Effector memory CD8-positive, alpha-beta T cell (primary cell): ENCODE results near the gene PPP6R1.

Source experiments
- ATAC-seq: fragments of 150-1000 bp; cut with Tn5 transposase; replicated peaks from 2 replicates; pipeline ENCODE4 v1.10.0; 2021; ENCODE audit warnings: mild to moderate bottlenecking, moderate library complexity
- DNase-seq, 3 experiments: peaks; one replicate each; pipeline ENCODE4 v3.0.0; 2021
- H3K27ac Mint-ChIP-seq, 2 donors: one replicate each; pipeline ENCODE4 v1.8.0; 2022; ENCODE audit warnings: mild to moderate bottlenecking in 2 of 2, mixed read lengths in 2 of 2, moderate library complexity in 2 of 2
- H3K27me3 Mint-ChIP-seq, 2 donors: one replicate each; pipeline ENCODE4 v1.8.0; 2022; ENCODE audit warnings: mixed read lengths in 2 of 2
- H3K36me3 Mint-ChIP-seq: one replicate; pipeline ENCODE4 v1.8.0; 2022; ENCODE audit warnings: mild to moderate bottlenecking, moderate library complexity, mixed read lengths; ENCODE audit not compliant: insufficient read depth
- H3K4me1 Mint-ChIP-seq, 2 donors: one replicate each; pipeline ENCODE4 v1.8.0; 2022; ENCODE audit warnings: low read depth in 2 of 2, mixed read lengths in 2 of 2
- H3K4me3 Mint-ChIP-seq, 2 donors: one replicate each; pipeline ENCODE4 v1.8.0; 2022; ENCODE audit warnings: mild to moderate bottlenecking in 2 of 2, mixed read lengths in 2 of 2, moderate library complexity in 2 of 2
- H3K9me3 Mint-ChIP-seq, 2 donors: one replicate each; pipeline ENCODE4 v1.8.0; 2022; ENCODE audit warnings: mixed read lengths in 2 of 2

PPP6R1 gene

DNA sequence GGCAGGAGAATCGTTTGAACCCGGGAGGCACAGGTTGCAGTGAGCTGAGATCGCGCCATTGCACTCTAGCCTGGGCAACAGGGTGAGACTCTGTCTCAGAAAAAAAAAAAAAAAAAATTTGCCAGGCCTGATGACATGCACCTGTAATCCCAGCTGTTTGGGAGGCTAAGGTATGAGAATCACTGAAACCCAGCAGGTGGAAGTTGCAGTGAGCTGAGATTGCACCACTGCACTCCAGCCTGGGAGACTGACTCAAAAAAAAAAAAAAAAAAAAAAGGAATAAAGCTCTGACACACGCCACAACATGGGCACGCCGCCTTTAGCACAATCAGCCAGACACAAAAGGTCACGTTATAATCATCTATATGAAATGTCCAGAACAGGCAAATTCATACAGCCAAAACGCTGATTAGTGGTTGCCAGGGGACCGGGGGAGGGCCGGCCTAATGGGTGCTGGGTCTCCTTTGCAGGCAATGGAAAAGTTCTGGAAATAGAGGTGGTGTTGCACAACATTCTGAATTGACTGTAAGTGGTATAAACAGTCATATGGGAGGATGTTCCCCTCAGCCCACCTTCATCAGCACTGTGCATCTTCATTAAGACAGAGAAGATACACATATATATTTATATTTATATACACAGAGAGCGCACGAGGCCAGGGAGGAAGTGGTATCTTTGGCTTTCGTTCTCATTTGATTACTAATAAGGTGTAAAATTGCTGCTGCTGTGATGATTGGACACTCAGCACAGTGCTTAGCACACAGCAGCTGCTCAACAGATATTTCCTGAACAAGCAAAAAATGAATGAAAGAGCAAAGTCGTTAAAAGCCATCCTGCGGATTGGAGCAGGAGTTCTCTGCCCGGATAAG is 17.3 kb upstream of the PPP6R1 start:
- Mint-ChIP-seq H3K4me3 (peak overlapping the region; percentile 76 to 78), H3K36me3 (peaks cover 41% of the 10 kb centered on the region), H3K27ac (peak overlapping the region; percentile 94 to 95), H3K9me3 (no peaks in the 10 kb centered on the region), H3K27me3 (no peaks in the 10 kb centered on the region), H3K4me1 (peaks cover 29 to 32% of the 10 kb centered on the region in 2 donors)
- peak in 1 of 3 experiments; percentile 39 for DNase-seq
- peak; percentile 47 for ATAC-seq

DNA sequence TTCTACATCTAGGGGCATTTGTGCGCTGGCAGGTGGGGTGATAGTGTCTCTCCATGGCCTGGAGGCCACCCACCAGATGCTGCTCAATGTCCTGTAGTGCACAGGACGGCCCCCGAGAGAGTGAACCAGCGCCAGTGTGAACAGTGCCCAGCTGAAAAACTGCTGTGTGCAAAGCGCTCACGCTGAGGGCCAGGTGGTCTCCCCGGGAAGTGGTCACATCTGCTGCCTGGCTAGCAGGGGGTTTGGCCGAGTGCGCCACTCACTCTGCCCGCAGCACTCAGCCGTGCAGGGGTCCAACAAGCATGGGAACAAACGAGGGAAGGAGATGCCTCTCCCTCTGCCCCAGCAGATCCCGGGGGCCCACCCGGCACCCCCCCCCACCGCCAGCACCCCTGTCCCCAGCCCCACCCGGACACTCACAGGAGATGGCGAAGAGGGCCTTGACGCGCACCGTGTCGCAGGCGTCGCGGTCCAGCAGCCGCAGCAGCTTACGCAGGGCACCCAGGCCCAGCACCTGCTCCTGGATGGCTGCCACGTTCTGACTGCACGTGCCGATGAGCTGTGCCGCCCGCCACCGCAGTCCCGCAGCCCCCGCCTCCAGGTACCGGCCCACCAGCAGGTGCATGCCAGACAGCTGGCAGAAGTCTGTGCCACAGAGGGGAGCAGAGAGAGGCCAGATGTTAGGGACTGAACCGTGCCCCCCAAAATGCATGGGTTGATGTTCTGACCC is 15.3 kb upstream of the PPP6R1 start:
- Mint-ChIP-seq H3K9me3 (no peaks in the 10 kb centered on the region), H3K27me3 (no peaks in the 10 kb centered on the region), H3K36me3 (peaks cover 35% of the 10 kb centered on the region)

DNA sequence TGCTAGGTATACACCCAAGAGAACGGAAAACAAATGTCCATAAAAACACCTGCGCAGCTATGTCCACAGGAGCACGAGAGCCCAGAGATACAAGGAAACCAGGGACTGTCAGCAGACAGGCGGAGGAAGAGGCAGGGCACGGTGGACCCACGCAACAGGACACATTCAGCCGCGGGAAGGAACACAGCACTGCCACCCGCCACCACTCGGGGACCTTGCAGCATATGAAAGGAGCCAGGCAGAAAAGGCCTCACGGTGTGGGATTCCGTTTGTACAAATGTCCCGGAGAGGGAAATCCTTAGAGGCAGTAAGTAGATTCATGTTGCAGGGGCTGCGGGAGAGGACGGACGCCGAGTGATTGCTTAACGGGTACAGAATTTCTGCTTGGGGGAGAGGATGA is 13.3 kb upstream of the PPP6R1 start:
- Mint-ChIP-seq H3K4me3 (no peak overlapping the region), H3K4me1 (peaks cover 11 to 13% of the 10 kb centered on the region in 2 donors), H3K27ac (no peak overlapping the region), H3K36me3 (peaks cover 39% of the 10 kb centered on the region), H3K9me3 (no peaks in the 10 kb centered on the region), H3K27me3 (no peaks in the 10 kb centered on the region)
- no peak for DNase-seq
- no peak for ATAC-seq

More for the DNA sequence above, 15.3 kb upstream of the PPP6R1 start:
- Mint-ChIP-seq H3K27ac (no peak overlapping the region), H3K4me1 (peaks cover 16 to 19% of the 10 kb centered on the region in 2 donors), H3K4me3 (no peak overlapping the region)
- ATAC-seq (no peak), DNase-seq (no peak)

DNA sequence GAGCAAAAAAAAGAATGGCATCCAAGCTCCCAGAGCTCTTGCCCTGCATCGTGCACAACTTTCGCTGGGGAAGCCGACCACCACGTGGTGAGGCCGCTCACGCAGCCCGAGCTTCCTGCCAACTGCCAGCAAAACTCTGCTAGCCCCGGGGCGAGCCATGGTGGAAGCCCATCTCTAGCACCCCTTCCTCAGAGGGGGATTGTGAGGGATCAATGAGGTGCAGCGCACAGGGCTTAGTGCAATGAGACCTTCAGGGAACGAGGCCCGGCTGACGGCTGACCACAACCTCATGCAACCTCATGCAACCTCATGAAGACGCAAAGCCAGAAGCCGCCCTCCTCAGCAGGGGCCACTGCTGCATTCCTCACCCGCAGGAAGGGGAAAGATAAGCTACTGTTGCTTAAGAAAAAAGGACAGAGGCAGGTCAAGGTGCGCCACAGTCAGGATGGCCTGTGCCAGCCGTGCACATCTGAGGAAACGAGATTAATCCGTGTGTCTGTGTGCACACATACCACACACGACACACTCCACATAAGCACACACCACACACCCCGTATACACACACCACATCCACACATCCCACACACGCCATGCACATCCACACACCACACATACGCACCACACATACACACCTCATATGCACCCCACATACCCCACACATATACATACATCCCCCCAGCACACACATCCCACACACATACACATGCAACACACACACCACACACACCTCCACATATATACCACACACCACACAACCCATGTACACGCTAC is 11.5 kb upstream of the PPP6R1 start:
- H3K27ac Mint-ChIP-seq = no peak overlapping the region
- H3K27me3 Mint-ChIP-seq = no peaks in the 10 kb centered on the region
- peaks cover 6 to 8% of the 10 kb centered on the region in 2 donors for H3K9me3 Mint-ChIP-seq
- H3K4me1 Mint-ChIP-seq = peaks cover 9% of the 10 kb centered on the region in 2 donors
- no peak for DNase-seq
- H3K4me3 Mint-ChIP-seq = no peak overlapping the region
- H3K36me3 Mint-ChIP-seq = peaks cover 32% of the 10 kb centered on the region
- no peak for ATAC-seq

DNA sequence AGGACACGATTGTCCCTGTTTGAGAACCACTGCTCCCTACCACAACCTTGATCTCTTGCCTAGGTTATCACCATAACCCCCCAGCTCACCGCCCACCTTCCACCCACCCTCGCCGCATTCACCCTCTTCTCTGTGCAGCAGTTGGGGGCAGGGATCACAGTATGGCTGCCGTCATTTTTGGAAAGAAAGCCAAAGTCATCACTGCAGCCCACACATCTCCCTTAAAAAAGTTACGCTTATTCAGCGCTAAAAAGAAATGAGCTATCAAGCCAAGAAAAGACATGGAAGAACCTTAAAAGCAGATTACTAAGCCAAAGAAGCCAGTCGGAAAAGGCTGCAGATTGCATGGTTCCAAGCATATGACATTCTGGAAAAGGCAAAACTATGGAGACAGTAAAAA is 10.5 kb upstream of the PPP6R1 start:
- peaks cover 9% of the 10 kb centered on the region in 2 donors for H3K4me1 Mint-ChIP-seq
- H3K27me3 Mint-ChIP-seq = no peaks in the 10 kb centered on the region
- H3K27ac Mint-ChIP-seq = no peak overlapping the region
- H3K9me3 Mint-ChIP-seq = peaks cover 6 to 8% of the 10 kb centered on the region in 2 donors
- peaks cover 37% of the 10 kb centered on the region for H3K36me3 Mint-ChIP-seq
- no peak overlapping the region for H3K4me3 Mint-ChIP-seq
- DNase-seq (no peak), ATAC-seq (no peak)

DNA sequence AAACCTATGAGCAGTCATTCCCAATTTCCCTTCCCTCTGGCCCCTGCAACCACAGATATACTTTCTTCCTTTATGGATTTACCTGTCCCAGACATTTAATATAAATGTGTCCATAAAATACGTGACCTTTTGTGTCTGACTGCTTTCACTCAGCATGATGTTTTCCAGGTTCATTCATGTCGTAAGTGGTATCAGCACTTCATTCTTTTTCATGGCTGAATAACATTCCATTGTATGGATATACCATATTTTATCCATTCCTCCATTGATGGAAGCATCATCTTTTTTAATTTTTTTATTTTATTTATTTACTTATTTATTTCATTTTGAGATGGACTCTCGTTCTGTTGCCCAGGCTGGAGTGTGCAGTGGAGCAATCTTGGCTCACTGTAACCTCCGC is 8.0 kb upstream of the PPP6R1 start:
- ATAC-seq (no peak), DNase-seq (no peak)
- peaks cover 30% of the 10 kb centered on the region for H3K36me3 Mint-ChIP-seq
- peak overlapping the region; percentile 2 to 77 for H3K27ac Mint-ChIP-seq
- no peaks in the 10 kb centered on the region for H3K27me3 Mint-ChIP-seq
- peak overlapping the region in 1 of 2 donors; percentile 4 for H3K4me3 Mint-ChIP-seq
- H3K4me1 Mint-ChIP-seq = peaks cover 6 to 9% of the 10 kb centered on the region in 2 donors
- H3K9me3 Mint-ChIP-seq = peaks cover 6 to 8% of the 10 kb centered on the region in 2 donors

DNA sequence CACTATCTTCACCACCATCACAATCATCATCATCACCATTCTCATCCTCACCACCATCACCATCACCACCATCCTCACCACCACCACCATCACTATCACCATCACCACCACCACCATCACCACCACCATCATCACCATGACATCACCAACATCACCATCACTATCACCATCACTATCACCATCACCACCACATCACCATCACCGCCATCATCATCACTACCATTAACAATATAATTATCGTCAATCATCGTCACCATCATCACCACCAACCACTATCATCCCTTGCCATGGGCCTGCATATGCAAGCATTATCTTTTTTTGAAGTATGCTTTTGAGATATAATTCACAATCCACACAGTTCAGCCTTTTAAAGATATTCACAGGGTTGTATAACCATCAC is 7.6 kb upstream of the PPP6R1 start:
- Mint-ChIP-seq H3K36me3 (peaks cover 25% of the 10 kb centered on the region), H3K4me3 (peak overlapping the region in 1 of 2 donors; percentile 4), H3K9me3 (peaks cover 6 to 8% of the 10 kb centered on the region in 2 donors), H3K4me1 (peaks cover 6 to 9% of the 10 kb centered on the region in 2 donors), H3K27ac (peak overlapping the region; percentile 2 to 77), H3K27me3 (no peaks in the 10 kb centered on the region)
- DNase-seq (no peak), ATAC-seq (no peak)

DNA sequence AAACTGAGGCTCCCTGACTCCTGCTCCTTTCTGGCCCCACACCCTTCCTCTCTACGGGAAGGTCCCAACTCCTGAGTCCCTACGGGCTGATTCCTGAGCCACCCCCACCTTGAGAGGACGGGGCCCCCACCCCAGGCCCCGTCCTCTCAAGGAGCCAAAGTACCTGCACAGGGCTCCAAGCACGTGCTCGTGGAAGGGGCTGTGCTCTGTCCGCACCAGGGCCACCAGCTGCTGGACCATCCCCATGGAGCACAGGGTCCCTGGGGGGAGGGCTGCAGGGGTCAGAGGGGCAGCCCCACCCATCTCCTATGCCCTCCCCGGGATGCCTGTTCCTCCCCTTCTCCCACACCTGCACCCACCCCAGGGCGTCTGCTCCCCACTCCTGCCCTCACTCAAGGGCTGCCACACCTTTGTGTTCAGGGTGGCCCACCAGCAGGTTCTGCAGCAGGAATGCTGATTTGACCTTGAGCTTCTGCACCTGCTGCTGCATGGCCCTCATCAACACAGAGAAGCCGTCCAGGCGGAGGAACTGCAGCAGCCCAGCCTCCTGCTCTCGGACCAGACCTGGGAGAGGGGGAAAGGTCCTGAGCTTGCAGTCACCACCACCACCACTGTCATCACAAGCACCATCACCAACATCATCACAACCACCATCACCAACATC is 7.0 kb upstream of the PPP6R1 start:
- ATAC-seq (no peak), DNase-seq (no peak)
- peaks cover 23% of the 10 kb centered on the region for H3K36me3 Mint-ChIP-seq
- H3K27ac Mint-ChIP-seq = peak overlapping the region; percentile 2 to 77
- H3K9me3 Mint-ChIP-seq = peaks cover 6 to 8% of the 10 kb centered on the region in 2 donors
- peak overlapping the region in 1 of 2 donors; percentile 4 for H3K4me3 Mint-ChIP-seq
- no peaks in the 10 kb centered on the region for H3K27me3 Mint-ChIP-seq
- peaks cover 6 to 9% of the 10 kb centered on the region in 2 donors for H3K4me1 Mint-ChIP-seq

DNA sequence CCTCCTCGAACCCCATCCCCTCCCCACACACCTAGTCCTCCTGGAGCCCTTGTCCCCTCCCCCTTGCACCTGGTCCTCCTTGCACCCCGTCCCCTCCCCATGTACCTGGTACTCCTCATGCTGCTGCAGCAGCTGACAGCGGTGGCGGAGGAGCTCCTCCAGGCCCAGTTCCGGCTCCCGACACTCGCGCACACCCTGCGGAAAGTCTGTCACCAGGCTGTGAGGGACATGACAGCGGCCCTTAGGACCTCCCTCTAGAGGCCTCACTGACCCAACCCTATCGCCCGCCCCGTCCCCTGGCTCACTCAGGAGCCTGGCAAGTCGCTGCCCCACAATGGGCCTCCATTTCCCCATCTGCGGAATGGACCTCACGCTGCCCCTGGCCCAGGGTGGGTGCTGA is 6.4 kb upstream of the PPP6R1 start:
- Mint-ChIP-seq H3K27me3 (no peaks in the 10 kb centered on the region), H3K36me3 (peaks cover 19% of the 10 kb centered on the region), H3K4me3 (no peak overlapping the region), H3K9me3 (peaks cover 6 to 8% of the 10 kb centered on the region in 2 donors), H3K4me1 (peaks cover 7 to 9% of the 10 kb centered on the region in 2 donors), H3K27ac (no peak overlapping the region)
- no peak for DNase-seq
- ATAC-seq = no peak

DNA sequence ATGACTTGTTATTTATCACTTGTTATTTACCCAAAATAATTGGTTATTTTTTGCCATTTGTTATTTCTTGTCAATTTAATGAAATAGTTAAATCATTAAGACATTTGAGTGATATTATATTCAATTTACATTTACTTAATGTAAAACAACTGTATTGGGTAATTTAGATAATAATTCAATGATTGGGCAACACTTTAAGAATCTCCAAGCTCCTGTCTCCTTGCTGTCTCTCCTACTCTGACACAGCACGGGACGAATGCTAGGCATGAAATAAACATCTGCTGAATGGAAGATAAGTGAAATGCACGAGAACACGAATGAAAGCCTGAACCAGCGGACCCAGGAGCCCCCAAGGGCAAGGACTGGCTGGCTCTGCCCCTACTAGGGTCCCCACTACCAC is 5.7 kb upstream of the PPP6R1 start:
- no peak overlapping the region for H3K4me3 Mint-ChIP-seq
- H3K27ac Mint-ChIP-seq = no peak overlapping the region
- peaks cover 22% of the 10 kb centered on the region for H3K36me3 Mint-ChIP-seq
- DNase-seq (no peak), ATAC-seq (no peak)
- peaks cover 6 to 8% of the 10 kb centered on the region in 2 donors for H3K9me3 Mint-ChIP-seq
- no peaks in the 10 kb centered on the region for H3K27me3 Mint-ChIP-seq
- peaks cover 9 to 11% of the 10 kb centered on the region in 2 donors for H3K4me1 Mint-ChIP-seq

DNA sequence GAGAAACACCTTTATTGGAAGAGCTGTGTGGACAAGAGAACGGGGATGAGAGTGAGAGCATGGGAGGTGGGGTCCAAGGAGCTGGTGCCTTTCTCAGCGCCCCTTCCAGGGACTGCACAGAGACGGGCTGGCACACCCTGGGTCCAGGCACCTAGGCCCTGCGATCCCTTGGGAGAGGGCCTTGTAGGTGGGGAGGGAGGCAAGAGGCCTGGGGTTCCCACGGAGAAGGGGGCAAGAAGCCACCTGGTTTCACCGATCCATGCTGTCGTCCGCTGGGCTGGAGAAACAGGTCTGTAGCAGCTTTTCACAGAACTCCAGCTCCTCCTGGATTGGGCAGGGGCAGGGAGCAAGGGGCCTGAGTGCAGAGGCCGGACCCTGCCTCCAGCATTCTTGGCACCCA is 3.5 kb upstream of the PPP6R1 start:
- Mint-ChIP-seq H3K4me1 (peaks cover 18 to 22% of the 10 kb centered on the region in 2 donors), H3K9me3 (peaks cover 6 to 8% of the 10 kb centered on the region in 2 donors), H3K27me3 (no peaks in the 10 kb centered on the region), H3K27ac (peak overlapping the region in 1 of 2 donors; percentile 13), H3K36me3 (peaks cover 33% of the 10 kb centered on the region), H3K4me3 (no peak overlapping the region)
- ATAC-seq (no peak), DNase-seq (no peak)

DNA sequence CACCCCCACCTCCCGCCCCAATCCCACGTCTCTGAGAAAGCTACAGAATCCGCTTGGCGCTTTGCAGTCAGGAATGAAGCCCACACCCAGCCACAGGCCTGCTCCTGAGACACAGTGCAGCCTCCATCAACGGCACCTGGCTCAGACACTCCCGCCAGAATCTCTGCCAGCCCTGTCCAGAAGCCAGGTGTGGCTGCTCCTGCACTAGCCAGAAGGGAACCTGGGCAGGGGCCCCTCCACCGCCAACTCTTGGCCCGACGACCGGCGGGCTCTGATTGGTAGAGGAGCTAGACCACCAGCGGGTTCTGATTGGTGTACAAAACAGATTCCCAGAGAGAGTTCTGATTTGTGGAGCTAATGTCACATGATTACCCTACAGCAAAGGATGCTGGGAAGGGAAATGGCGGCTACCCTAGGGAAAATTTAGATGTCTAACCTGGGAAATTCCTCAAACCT is 2.9 kb upstream of the PPP6R1 start:
- ATAC-seq = no peak
- DNase-seq = no peak
- Mint-ChIP-seq H3K4me3 (no peak overlapping the region), H3K27ac (peak overlapping the region in 1 of 2 donors; percentile 13), H3K4me1 (peaks cover 25 to 27% of the 10 kb centered on the region in 2 donors), H3K9me3 (peaks cover 6 to 7% of the 10 kb centered on the region in 2 donors), H3K36me3 (peaks cover 38% of the 10 kb centered on the region), H3K27me3 (no peaks in the 10 kb centered on the region)
